SU-DHL-6 (cell line): ENCODE data around the gene TOR1AIP1.
"Not testable (repeated sequence)": the region's sequence is repeated elsewhere in the genome, so short reads cannot be mapped to it uniquely, and the experiment has no call there.

Experiments
- EZH2phosphoT487 ChIP-seq: fragments of 200-600 bp; sonication (generic), shearing (Covaris generic); conservative IDR thresholded peaks from 2 replicates; pipeline ENCODE4 v1.6.1; 2018; ENCODE audit warnings: mild to moderate bottlenecking, antibody characterized with exemption, low read length, moderate library complexity, mixed read lengths
- TF ChIP-seq, protein P1 (sequence below): fragments of 200-600 bp; sonication (generic); IDR thresholded peaks from one replicate; pipeline ENCODE4 v1.5.1; 2017; ENCODE audit warnings: antibody characterized with exemption, mild to moderate bottlenecking, low read length, moderate library complexity; ENCODE audit not compliant: insufficient read depth, poor library complexity, severe bottlenecking

DNA sequence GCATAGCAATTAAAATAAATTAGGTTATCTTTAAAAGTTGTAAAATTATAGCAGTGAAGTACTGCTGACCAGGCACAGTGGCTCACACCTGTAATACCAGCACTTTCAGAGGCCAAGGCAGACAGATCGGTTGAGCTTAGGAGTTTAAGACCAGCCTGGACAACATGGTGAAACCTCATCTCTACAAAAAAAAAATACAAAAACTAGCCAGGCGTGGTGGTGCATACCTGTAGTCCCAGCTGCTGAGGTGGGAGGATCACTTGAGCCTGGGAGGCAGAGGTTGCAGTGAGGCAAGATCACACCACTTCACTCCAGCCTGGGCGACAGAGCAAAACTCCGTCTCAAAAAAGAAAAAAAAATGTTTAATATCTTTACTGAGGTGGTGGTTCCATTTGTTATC, 26.3 kb upstream of the TOR1AIP1 start:
- TF ChIP-seq, protein P1, sequence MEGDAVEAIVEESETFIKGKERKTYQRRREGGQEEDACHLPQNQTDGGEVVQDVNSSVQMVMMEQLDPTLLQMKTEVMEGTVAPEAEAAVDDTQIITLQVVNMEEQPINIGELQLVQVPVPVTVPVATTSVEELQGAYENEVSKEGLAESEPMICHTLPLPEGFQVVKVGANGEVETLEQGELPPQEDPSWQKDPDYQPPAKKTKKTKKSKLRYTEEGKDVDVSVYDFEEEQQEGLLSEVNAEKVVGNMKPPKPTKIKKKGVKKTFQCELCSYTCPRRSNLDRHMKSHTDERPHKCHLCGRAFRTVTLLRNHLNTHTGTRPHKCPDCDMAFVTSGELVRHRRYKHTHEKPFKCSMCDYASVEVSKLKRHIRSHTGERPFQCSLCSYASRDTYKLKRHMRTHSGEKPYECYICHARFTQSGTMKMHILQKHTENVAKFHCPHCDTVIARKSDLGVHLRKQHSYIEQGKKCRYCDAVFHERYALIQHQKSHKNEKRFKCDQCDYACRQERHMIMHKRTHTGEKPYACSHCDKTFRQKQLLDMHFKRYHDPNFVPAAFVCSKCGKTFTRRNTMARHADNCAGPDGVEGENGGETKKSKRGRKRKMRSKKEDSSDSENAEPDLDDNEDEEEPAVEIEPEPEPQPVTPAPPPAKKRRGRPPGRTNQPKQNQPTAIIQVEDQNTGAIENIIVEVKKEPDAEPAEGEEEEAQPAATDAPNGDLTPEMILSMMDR, result not testable (repeated sequence)
- not testable (repeated sequence) for TF ChIP-seq EZH2phosphoT487
